ENCODE measurements around the gene RYR1. TPM values are rescaled to one million over a fixed set of nuclear protein-coding genes. Genes with fewer than 3 reads are reported as not detected.

Gene RYR1
- total RNA-seq, 4 donors from 2014 or later: 1.5 to 8.8 (median 4.4) TPM

DNA sequence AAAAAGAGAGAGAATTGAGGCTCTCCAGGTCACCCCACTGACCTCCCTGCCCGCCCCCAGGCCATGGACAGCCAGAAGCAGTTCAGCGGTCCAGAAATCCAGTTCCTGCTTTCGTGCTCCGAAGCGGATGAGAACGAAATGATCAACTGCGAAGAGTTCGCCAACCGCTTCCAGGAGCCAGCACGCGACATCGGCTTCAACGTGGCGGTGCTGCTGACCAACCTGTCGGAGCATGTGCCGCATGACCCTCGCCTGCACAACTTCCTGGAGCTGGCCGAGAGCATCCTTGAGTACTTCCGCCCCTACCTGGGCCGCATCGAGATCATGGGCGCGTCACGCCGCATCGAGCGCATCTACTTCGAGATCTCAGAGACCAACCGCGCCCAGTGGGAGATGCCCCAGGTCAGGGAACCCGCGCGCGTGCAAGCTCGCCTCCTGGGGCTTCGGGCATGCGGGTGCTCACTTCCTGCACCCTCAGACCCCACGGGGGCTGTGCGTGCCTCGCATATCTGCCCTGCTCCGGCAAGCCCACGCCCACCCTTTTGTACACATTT lies 127.6 kb downstream of the RYR1 start:
- TF ChIP-seq CTCF (IDR thresholded peaks at IDR 0.05; ENCODE audit: low read depth): no peak

DNA sequence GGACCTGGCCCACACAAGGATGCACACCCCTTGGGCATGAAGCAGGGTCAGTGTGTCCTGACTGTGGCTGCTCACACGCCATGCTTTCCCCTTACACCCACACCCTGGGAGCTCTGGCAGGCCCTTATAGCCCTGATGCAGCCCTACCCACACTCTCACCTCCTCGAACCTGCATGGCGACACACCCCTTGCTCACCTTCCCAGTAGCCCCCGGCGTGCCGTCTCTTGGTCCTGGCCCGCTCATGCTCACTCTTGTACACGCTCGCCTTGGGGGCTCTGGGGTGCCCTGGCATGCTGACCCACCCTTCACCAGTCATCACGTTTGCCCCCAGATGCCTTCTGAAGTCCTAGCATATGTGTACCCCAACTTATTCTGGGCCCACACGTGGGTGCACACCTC lies 128.2 kb downstream of the RYR1 start:
- TF ChIP-seq CTCF (IDR thresholded peaks at IDR 0.05; ENCODE audit: low read depth): no peak

- no peak for TF ChIP-seq CTCF (IDR thresholded peaks at IDR 0.05; ENCODE audit: low read depth)
Observed at GRCh38 chr19:38562096-38562495, 128.6 kb downstream of the RYR1 start.

GRCh38 chr19:38563475-38563874 lies 130.0 kb downstream of the RYR1 start:
- no peak for TF ChIP-seq CTCF (IDR thresholded peaks at IDR 0.05; ENCODE audit: low read depth)

DNA sequence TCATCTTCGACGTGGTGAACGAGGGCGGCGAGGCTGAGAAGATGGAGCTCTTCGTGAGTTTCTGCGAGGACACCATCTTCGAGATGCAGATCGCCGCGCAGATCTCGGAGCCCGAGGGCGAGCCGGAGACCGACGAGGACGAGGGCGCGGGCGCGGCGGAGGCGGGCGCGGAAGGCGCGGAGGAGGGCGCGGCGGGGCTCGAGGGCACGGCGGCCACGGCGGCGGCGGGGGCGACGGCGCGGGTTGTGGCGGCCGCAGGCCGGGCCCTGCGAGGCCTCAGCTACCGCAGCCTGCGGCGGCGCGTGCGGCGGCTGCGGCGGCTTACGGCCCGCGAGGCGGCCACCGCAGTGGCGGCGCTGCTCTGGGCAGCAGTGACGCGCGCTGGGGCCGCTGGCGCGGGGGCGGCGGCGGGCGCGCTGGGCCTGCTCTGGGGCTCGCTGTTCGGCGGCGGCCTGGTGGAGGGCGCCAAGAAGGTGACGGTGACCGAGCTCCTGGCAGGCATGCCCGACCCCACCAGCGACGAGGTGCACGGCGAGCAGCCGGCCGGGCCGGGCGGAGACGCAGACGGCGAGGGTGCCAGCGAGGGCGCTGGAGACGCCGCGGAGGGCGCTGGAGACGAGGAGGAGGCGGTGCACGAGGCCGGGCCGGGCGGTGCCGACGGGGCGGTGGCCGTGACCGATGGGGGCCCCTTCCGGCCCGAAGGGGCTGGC lies 131.6 kb downstream of the RYR1 start:
- TF ChIP-seq CTCF (IDR thresholded peaks at IDR 0.05; ENCODE audit: low read depth): no peak

- no peak for TF ChIP-seq CTCF (IDR thresholded peaks at IDR 0.05; ENCODE audit: low read depth)
Observed at GRCh38 chr19:38565691-38566105, 132.2 kb downstream of the RYR1 start.

DNA sequence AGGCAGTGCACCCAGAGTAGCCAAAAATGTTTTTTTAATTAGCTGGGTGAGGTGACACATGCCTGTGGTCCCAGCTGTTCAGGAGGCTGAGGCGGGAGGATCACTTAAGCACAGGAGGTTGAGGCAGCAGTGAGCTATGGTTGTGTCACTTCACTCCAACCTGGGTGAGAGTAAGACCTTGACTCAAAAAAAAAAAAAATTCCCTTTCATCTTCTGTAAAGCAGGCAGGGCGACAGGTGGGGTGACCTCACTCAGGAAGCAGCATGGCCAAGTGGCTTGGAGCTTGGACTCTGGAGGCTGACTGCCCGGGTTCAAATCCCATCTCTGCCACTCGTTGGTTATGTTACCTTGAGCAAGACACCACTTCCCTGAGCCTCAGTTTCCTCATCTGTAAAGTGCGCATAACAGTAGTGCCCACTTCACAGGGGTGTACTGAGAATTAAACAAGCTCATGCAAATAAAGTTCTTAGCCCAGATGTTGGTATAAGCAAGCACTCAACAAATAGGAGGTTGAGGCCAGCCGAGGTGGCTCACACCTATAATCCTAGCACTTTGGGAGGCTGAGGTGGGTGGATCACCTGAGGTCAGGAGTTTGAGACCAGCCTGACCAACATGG lies 136.0 kb downstream of the RYR1 start:
- TF ChIP-seq CTCF (IDR thresholded peaks at IDR 0.05; ENCODE audit: low read depth): no peak
